ENCODE results near the gene HCN3.

DNA sequence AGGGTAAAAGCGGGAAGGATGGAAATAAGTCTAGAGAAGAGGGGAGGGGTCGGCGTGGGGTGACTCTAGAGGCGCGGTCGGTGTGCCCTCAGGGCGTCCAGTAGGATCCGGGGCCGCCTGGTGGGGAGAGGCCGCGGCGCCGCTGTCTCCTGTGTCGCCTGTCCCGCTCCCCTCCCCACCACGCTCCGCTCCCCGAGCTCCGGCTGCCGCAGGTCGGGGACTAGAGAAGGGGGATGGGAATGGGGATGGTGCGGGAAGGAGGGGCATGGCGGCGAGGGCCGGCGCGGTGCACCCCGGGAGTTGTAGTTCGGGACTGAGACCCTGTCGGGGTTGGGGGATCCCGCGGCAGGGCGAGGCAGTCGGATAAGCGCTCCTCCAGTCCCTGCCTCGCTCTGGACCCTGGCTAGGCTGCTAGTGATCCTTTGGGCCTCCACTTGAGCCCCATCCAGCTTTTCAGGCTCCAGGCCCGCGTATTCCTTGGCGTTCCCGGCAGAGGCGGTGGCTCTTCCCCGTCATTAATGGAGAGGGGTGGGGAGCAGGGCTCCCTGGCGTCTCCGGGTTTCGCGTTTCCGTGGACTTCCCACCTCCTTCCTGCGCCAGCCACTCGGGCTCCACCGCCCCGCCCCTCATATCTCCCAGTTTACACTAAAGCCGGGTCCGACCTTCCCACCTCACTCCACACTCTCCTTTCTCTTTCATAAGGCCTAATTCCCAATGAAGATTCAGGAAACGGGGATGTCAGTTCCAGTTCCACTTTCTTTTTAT is 21.8 kb upstream of the HCN3 start, which contains the start of gene ENTREP3:
- peak; percentile 56 to 66 for TF ChIP-seq POLR2A (IDR thresholded peaks at IDR 0.05)
- TF ChIP-seq, protein P1, sequence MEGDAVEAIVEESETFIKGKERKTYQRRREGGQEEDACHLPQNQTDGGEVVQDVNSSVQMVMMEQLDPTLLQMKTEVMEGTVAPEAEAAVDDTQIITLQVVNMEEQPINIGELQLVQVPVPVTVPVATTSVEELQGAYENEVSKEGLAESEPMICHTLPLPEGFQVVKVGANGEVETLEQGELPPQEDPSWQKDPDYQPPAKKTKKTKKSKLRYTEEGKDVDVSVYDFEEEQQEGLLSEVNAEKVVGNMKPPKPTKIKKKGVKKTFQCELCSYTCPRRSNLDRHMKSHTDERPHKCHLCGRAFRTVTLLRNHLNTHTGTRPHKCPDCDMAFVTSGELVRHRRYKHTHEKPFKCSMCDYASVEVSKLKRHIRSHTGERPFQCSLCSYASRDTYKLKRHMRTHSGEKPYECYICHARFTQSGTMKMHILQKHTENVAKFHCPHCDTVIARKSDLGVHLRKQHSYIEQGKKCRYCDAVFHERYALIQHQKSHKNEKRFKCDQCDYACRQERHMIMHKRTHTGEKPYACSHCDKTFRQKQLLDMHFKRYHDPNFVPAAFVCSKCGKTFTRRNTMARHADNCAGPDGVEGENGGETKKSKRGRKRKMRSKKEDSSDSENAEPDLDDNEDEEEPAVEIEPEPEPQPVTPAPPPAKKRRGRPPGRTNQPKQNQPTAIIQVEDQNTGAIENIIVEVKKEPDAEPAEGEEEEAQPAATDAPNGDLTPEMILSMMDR (IDR thresholded peaks at IDR 0.05 in 4 of 5, conservative IDR thresholded peaks at IDR 0.05 in 1 of 5) = no peak
